Measurements from ENCODE around the gene HDAC4.

GRCh38 chr2:239093542-239093941 lies 307.3 kb downstream of the HDAC4 start:
- TF ChIP-seq CTCF (IDR thresholded peaks at IDR 0.05; ENCODE audit: low read depth, low read length, missing input control) (no peak), YY1 (IDR thresholded peaks at IDR 0.05) (no peak), EGR1 (IDR thresholded peaks at IDR 0.05; ENCODE audit: low read depth in 2 of 2) (no peak), FOXA1 (IDR thresholded peaks at IDR 0.05) (no peak), GABPA (IDR thresholded peaks at IDR 0.05 in 1 of 2, conservative IDR thresholded peaks at IDR 0.05 in 1 of 2) (no peak), ATF3 (IDR thresholded peaks at IDR 0.05) (no peak)
